Hepatic stellate cell (primary cell): ENCODE data around the gene CROCC2.

Source experiments
- DNase-seq: peaks from one replicate; pipeline ENCODE4 v3.0.0; 2011; ENCODE audit warnings: low spot score

The CROCC2 gene

GRCh38 chr2:240906141-240906910, at the start of gene CROCC2:
TSS of gene CROCC2 (plus strand) at chr2:240906336. CDS start at chr2:240906514, 178 bp downstream.
- no peak for DNase-seq

GRCh38 chr2:240857039-240858008, 48.8 kb upstream of the CROCC2 start:
- DNase-seq = no peak

GRCh38 chr2:240858321-240858720, 47.8 kb upstream of the CROCC2 start:
- no peak for DNase-seq

- DNase-seq = no peak
Measured at GRCh38 chr2:240858871-240859270, 47.3 kb upstream of the CROCC2 start.

GRCh38 chr2:240861547-240861946, 44.6 kb upstream of the CROCC2 start:
- DNase-seq = no peak

- DNase-seq = no peak
Measured at GRCh38 chr2:240864475-240864874, 41.7 kb upstream of the CROCC2 start.

- DNase-seq = no peak
Measured at GRCh38 chr2:240865391-240865790, 40.7 kb upstream of the CROCC2 start.

GRCh38 chr2:240868286-240869108, 37.6 kb upstream of the CROCC2 start, which contains the start of gene AGXT:
TSS of gene AGXT (plus strand) at chr2:240868824. CDS start at chr2:240868866, 42 bp downstream.
- no peak for DNase-seq

- no peak for DNase-seq
Measured at GRCh38 chr2:240869109-240869955, 36.8 kb upstream of the CROCC2 start.

- no peak for DNase-seq
Measured at GRCh38 chr2:240869956-240870875, 35.9 kb upstream of the CROCC2 start.

GRCh38 chr2:240871071-240871958, 34.8 kb upstream of the CROCC2 start:
- no peak for DNase-seq

GRCh38 chr2:240872317-240873097, 33.6 kb upstream of the CROCC2 start:
- no peak for DNase-seq

- no peak for DNase-seq
Measured at GRCh38 chr2:240873098-240873788, 32.9 kb upstream of the CROCC2 start.

GRCh38 chr2:240873805-240874714, 32.1 kb upstream of the CROCC2 start:
- DNase-seq = no peak

GRCh38 chr2:240874715-240875227, 31.4 kb upstream of the CROCC2 start:
- DNase-seq = no peak
